NCI-H146 treated with DMSO at 0.1 percent for 48 hours (cell line): ENCODE data around the gene ACTMAP.
"Not testable (repeated sequence)": the region's sequence is repeated elsewhere in the genome, so short reads cannot be mapped to it uniquely, and the experiment has no call there.

Experiments used
- DNase-seq: peaks from one replicate; lab custom pipeline; 2025; ENCODE audit not compliant: unreplicated experiment; lab: John Stamatoyannopoulos, UW

ACTMAP gene

GRCh38 chr19:40745402-40745780 is 4.9 kb downstream of the ACTMAP start:
- no peak for DNase-seq

DNA sequence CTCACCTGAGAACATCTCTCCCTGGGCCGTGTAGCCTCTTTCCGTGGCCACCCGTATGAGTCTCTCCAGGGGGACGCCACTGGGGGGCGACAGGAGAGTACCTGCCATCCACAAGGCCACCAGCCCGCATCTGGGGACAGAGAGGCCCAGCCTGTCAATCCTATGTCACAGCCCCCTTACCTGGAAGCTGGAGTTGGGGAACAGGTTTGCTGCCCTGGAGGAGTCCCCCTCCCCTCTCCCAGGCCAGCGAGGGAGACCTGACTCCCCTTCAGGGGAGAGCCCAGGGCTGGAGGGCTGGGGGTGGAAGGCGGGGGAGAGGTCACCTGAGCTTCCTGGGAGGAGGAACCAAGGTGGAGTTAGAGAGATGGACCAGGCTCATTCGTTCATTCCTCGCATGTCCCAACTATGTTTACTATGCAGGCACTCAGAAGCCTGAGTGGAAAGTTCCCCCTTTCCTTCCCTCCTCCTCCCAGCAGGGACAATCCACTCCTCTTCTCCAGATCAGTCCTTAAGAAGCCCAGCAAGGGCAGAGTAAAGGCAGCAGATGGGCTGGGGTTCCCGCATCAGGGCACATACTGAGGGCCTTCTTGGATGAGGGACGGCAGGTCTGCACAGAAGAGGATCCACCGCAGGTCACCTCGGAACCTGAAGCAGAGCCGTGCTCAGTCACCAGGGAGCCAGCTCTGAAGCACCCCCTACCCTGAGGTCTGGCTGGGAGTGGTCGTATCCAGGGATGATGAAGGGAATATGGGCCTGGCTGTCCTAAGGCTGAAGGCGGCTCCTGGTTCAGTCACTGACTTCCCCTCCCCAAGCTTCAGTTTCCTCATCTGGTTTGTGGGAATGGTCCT is 5.5 kb downstream of the ACTMAP start:
- DNase-seq: no peak

DNA sequence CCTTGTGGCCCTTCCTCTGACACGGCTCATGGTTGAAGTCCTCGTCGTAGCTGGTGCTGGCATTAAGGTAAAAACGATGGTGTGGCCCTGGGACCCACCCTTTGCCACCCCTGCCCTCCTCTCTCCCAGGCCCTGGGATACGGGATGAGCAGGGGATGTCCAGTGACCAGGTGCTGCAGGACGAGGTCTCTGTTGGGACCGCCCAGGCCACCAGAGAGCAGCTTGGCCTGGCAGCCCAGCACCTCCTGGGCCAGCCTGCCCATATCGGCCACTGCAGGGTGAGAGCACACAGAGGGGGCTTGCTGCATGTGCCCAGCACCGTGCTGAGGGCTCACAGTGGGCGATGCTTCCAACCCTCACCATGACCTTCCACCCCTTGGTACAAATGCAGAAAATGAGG is 6.4 kb downstream of the ACTMAP start:
- no peak for DNase-seq

- no peak for DNase-seq
Measured at GRCh38 chr19:40742886-40743285, 7.4 kb downstream of the ACTMAP start.

DNA sequence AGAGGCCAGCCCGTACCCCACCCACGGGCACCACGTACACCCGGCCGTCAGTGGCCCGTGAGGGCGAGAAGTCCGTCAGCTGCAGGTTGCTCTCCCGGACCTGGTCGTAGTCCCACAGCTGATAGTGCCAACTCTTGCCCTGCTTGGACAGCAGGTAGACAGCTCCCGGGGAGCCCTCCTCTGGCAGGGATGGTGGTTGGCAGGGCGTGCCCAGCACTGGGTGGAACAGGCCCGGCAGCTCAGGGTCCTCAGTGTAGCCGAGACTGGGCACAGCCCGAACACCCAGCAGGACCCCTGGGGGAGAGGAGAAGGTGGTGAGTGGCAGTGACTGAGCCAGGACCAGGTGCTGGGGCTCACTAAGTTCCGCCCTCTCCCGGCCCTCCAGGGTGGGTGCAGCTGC is 7.8 kb downstream of the ACTMAP start:
- DNase-seq: no peak

DNA sequence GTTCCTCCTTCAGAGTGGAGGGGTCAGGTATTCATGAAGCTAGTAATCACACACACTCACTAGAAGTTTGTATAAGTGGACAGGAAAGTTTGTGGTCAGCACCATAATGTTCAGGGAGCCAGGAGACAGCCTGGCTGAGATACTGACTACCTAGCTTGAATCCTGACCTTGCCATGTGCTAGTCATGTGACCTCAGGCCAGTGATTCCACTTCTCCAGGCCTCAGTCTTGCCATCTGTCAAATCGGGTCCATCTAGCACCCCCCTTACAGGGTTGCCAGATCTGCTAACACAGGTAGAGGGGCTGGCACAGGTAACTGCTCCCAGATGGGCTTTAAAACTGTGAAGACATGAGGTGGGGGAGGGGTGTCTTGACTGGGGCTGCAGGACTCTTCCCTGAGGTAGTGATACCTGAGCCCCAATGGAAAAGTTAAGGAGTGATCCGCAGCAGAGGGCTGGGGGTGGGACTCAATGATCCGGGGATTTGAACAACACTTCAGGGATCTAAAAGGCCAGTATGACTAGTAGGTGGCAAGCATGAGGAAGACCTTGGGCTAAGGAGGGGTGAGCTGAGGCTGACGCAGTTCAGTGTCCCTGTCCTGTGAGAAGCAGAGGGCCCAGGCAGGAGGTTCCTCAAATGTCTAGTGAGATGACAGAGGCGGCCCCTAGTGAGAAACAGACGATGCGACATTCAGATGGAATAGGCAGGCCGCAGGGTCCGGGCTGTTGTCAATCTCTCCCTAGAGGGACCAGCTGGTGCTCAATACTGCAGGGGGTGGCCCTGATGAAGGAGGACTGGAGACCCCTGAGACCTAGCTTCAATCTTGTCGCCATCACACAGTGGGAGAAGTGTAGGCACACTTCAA is 8.5 kb downstream of the ACTMAP start:
- DNase-seq: no peak

- DNase-seq: no peak
Measured at GRCh38 chr19:40740747-40741146, 9.5 kb downstream of the ACTMAP start.

DNA sequence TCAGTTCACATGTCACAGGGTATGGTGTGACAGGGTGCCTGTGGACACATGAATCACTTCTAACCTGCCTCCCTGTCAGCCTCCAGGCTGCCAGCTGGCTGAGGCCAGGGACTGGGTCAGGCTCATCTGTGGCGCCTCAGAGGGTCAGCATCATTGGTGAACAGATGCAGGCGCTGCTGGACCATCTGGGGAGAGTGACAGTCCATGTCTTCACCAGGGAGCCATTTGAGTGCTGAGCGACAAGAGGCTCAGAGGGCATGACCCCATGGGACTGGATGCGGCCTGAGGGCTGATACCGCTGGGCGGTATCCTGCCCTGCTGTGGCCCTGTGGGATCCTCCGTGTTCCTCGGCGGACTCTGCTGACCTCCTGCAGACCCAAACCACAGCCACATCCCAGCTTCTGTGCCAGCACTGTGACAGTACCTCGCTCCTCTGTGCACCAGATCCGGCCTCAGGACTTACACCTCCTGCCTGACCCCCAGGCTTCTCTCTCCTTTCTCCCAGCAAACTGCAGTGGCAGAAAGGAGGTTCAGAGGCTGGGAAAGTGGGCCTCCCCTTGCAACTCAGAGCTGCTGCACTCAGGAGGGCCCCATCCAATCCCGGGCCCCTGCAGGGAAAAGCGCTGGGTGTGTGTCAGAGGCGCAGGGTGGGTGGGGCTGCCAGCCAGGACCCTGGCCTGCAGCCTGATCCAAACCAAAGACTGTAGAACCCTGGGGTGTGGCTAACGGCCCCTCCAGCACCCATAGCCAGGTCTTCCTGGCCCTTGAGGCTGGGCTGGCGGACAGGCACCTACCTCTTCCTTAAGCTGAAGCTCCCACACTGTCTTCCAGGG is 10.2 kb downstream of the ACTMAP start:
- DNase-seq: no peak

DNA sequence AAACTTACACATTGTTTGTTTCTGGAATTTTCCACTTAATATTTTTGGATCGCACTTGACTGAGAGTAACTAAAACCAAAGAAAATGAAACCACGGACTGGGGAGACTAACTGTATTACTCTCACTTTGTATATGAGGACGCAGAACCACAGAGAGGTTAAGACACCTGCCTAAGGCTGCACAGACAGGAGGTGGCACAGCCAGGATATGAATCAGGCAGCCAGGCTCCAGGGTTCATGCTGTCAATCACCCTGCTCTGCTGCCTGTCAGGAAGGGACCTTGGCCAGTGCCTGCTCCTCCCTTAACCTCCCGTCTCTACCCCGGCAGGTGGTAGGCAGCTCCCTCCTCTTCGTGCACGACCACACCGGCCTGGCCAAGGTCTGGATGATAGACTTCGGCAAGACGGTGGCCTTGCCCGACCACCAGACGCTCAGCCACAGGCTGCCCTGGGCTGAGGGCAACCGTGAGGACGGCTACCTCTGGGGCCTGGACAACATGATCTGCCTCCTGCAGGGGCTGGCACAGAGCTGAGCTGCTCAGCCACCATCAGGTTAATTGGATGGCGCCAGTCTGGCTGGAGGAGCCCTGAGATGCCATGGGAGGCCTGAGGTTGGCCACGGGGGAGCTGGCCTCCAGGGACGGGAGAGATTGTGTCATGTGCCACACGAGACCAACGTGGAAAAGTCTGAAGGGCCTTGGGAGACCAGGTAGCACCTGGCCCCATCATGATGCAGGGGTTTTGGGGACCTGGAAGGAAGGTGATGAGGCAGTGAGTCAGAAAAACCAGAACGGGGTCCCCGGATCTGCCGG is 11.0 kb downstream of the ACTMAP start:
- DNase-seq: no peak

DNA sequence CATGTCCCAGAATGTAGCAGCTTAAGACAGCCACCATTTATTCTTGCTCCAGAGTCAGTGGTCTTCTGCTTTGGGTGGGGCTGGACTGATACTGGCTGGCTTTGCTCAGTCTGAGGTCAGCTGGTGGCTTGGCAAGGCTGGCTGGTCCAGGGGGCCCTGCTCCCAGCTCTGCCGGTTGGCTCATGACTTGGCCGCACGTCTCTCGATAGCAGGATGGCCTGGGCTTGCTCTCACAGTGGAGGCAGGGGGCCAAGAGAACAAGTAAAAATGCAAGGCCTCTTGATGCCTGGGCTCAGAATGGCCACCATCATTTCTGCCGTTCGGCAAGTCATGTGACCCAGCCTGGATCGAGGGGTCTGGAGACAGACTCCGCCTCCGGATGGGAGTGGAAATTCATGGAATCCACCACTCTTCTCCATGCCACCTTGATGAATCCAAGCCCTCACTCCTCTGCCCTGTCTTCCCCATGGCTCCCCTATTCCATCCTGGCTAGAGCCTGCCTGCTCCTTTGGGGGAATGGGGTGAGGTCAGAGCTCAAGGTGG is 13.1 kb downstream of the ACTMAP start:
- no peak for DNase-seq

DNA sequence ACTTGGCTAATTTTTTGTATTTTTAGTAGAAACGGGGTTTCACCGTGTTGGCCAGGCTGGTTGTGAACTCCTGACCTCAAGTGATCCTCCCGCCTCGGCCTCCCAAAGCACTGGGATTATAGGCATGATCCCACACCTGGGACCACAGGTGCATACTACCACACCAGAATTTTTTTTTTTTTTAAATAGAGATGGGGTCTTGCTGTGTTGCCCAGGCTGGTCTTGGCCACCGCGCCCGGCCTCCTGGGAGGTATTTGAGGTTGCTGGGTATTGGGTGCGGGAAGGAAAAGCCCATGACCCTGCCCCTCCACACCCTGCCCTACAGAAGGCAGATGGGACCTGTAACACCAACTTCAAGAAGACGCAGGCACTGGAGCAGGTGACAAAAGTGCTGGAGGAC is 13.6 kb downstream of the ACTMAP start:
- no peak for DNase-seq

DNA sequence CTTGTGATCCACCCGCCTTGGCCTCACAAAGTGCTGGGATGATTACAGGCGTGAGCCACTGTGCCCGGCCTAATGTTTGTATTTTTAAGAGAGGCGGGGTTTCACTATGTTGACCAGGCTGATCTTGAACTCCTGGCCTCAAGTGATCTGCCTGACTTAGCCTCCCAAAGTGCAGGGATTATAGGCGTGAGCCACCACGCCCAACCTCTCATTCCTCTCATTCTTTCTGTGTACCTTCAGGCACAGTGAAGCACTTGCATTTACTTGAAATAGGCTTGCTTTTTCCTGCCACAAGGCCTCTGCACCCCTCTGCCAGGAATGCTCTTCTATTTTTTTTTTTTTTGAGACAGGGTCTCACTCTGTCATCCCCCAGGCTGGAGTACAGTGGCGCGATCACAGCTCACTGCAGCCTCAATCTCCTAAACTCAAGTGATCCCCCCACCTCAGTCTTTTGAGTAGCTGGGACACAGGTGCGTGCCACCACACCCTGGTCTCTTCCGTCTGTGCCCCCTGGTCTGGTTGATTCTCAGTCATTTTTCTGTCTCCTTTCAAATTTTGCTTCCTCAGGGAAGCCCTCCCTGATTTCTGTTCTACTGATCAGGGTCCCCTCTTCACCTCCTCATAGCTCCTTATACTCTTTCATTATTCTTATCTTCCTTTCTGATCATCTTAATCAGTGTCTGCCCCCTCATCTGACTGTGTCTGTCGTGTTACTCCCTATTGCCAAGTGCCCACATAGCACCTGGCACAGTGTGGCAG is 15.1 kb downstream of the ACTMAP start:
- no peak for DNase-seq

DNA sequence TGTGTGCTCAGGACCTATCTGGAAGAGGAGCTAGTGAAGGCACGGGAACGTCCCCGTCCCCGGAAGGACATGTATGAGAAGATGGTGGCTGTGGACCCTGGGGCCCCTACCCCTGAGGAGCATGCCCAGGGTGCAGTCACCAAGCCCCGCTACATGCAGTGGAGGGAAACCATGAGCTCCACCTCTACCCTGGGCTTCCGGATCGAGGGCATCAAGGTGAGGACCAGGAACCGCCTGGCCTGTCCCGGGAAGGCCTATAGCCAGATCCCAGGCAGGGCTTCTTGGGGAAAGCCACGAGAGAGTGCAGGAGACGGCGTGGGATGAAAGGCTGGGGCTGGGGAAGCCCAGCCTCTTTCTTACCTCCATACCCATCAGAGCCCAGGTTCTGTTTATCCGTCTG is 17.1 kb downstream of the ACTMAP start:
- DNase-seq: no peak

DNA sequence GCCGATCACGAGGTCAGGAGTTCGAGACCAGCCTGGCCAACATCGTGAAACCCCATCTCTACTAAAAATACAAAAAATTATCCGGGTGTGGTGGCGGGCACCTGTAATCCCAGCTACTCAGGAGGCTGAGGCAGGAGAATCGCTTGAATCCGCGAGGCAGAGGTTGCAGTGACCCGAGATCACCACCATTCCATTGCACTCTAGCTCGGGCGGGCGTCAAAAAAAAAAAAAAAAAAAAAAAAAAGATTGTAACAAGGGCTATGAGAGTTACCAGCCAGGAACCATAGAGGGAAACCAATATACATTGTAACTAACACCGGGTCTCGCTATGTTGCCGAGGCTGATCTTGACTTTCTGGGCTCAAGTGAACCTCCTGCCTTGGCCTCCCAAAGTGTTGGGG is 18.0 kb downstream of the ACTMAP start:
- DNase-seq: not testable (repeated sequence)

DNA sequence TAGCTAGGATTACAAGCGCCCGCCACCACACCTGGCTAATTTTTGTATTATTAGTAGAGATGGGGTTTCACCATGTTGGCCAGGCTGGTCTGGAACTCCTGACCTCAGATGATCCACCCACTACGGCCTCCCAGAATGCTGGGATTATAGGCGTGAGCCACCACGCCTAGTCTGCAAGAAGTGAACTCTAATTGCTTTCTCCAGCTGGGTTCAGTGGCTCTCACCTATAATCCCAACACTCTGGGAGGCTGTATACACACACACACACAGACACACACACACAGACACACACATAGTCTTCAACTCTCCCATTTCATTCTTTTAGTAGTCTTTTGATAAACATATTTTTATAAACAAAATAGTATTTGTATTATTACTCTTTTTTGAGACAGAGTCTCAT is 20.2 kb downstream of the ACTMAP start:
- not testable (repeated sequence) for DNase-seq

DNA sequence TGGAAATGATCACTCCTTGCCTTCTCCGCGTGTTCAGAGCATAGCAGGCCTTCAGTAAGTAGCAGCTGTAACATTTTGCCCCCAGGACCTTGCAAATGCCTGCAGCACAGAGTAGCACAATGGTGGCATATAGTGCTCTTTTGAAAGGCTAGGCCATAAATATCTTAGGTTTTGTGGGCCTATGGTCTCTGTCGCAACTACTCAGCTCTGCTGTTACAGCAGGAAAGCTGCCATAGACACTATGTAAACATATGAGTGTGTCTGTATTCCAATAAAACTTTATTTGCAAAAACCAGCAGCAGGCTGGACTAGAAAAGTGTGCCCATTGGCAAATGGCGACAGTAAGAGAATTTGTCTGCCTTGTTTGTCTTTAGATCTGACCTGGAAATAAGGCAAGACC is 24.0 kb downstream of the ACTMAP start:
- DNase-seq: no peak

DNA sequence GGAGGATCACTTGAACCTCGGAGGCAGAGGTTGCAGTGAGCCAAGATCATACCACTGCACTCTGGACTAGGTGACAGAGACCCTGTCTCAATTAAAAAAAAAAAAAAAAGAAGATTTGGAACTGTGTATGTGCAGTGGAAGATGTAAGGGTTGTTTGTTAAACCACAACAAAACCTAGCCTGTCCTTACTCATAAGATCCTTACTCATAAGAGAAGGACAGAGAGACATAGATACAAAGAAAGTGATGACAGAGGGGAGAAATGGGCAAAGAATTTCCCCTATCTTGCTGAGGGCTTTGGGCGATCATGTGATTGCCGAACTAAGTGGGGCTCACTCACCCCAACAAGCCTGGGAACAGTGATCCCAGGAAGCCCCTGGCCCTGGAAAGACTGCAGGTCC is 25.4 kb downstream of the ACTMAP start:
- no peak for DNase-seq

DNA sequence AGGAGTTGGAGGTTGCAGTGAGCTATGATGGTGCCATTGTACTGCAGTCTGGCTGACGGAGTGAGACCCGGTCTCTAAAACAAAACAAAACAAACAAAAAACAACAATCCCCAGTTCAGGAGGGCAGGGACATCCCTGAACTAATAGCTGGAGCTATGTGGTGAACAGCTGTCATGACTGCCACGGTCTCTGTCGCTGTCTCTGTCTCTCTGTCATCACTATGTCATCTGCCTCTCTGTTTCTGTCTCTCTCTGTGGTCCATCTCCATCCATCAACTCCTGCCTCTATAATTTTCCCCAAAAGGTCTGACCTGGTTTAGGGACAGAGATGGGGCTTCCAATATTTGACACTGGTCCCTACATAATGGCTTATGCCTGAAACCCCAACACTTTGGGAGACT is 26.0 kb downstream of the ACTMAP start:
- DNase-seq: no peak

DNA sequence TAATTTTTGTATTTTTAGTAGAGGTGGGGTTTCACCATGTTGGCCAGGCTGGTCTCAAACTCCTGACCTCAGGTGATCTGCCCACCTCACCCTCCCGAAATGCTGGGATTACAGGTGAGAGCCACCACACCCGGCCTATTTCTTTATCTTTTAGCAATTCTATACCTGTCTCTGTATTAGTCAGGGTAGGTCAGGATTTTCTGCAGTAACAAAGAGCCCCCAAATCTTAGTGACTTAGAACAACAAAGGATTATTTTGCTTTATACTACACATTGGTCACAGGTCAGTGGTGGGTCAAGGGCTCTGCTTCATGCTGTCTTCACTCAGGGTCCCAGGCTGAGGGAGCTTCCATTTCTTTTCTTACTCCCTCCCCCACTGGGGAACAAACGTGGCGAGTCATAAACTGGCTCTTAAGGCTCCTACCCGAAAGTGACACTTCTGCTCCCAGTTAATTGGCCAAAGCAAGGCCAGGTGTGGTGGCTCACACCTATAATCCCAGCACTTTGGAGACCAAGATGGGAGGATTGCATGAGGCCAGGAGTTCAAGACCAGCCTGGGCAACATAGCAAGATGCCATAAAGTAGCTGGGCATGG is 26.5 kb downstream of the ACTMAP start:
- DNase-seq: no peak
